Measurements from ENCODE around the gene FAM114A2.

FAM114A2 gene

GRCh38 chr5:153981905-153982605, 56.7 kb downstream of the FAM114A2 start:
- DNase-seq, result no peak

DNA sequence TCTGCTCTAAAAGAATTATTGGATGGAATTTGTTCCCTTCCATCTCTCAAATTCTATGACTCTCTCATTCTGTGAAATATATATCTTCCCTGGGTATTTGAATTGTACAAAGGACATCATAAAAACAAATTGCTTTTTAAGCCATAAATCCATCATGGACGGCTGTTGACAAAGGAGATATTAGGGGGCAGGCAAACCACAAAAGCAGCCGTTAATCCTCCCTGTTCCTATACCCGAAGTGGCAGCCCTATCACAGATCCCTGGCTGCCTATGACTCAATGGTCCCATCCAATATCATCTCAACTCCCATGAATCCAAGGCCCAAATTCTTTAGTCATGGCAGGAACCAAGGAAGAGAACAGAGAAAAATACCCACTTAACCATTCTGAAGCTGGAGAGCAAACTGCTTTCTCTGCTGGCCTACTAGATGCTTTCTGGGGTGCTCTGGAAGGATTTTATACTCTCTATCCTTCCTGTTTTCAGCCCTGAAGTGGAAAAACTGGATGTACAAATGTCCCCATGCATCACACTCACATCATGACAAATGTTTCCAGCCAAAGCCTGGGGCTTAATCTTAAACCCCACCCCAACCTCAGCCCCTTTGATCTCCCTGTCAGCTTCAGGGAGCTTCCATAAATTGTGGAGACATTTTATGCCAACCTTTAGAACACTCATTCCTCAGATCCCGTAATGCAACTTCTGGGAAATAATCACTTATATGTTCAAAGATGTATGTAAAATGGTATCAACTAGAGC, 59.5 kb downstream of the FAM114A2 start:
- DNase-seq, result no peak

DNA sequence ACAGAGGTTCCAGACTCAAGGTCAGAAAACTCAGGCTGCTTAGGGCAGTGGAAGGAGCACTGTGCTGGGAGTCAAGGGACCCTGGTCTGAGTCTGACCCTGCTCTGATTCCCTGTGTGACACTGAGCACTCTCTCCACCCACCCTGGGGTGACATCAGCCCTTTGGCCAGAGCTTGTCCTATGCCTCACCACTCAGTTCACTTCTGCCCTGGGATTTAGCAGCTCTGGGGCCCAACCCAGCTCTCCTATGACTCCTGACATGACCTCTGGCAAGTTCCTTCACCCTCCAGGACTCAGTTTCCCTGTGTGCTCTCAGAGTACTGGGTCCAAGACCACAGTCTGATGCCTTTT, 63.9 kb downstream of the FAM114A2 start:
- no peak for DNase-seq

- peak in 1 of 2 donors; percentile 42 for DNase-seq
Measured at GRCh38 chr5:153974131-153974812, 64.4 kb downstream of the FAM114A2 start.

DNA sequence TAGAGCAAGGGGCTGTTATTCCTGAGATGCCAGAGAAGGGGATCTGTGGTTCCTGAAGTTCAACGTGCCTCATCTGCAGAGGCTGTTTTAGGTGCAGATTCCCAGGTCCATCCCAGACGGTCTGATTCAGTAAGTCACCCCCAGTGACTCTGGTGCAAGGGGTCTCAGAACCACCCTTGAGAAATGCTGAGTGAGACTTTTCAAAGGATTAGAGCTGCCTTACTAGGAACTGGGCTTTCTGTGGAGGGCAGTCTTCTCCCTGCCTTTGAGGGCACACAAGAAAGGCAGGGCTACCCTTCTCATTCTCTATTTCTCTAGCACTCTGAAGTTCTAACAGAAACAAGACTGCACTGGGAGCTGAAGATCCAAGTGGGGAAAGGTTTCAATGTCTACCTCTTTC, 66.5 kb downstream of the FAM114A2 start:
- no peak for DNase-seq

GRCh38 chr5:153970496-153970895, 68.2 kb downstream of the FAM114A2 start:
- no peak for DNase-seq

- DNase-seq, result no peak
Measured at GRCh38 chr5:153969563-153969895, 69.2 kb downstream of the FAM114A2 start.

DNA sequence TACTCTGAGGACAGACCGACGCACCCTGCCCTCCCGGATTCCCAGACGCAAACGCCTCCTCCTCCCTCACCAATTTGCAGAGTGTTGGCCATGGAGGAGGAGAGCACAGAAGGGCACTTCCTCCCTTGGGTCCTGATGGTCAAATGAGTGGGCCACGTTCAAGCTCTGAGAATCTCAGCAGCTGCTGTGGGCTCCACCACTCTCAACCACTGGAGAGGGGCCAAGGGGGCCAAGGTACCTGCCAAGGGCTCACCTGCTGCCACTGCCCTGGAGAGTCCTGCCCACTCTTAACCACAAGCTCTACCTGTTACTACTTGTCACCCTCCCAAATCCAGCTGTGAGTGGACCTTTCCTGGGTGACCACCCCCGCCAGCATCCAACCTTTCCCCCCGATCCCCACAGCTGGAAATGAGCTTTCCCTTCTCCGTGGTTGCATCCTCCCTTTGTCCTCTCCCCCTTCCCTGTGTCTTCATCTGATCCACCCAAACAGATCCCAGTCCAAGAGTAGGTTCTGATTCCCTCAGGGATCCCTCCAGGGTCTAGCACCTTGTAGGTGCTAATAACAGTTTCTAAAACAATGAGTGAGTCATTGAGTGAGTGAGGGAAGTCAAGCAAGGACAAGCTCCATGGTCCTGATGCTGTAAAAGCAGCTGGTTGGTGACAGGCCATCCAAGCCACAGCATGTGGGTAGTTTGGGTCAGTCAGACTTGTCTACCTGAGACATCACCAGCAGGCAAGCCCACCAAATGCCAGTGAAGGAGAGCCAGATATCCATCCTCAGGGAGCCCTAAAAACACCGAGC, 69.7 kb downstream of the FAM114A2 start:
- no peak for DNase-seq

GRCh38 chr5:153964880-153965645, 73.6 kb downstream of the FAM114A2 start:
- peak; percentile 18 to 48 for DNase-seq

GRCh38 chr5:153964191-153964879, 74.4 kb downstream of the FAM114A2 start:
- DNase-seq, result no peak

DNA sequence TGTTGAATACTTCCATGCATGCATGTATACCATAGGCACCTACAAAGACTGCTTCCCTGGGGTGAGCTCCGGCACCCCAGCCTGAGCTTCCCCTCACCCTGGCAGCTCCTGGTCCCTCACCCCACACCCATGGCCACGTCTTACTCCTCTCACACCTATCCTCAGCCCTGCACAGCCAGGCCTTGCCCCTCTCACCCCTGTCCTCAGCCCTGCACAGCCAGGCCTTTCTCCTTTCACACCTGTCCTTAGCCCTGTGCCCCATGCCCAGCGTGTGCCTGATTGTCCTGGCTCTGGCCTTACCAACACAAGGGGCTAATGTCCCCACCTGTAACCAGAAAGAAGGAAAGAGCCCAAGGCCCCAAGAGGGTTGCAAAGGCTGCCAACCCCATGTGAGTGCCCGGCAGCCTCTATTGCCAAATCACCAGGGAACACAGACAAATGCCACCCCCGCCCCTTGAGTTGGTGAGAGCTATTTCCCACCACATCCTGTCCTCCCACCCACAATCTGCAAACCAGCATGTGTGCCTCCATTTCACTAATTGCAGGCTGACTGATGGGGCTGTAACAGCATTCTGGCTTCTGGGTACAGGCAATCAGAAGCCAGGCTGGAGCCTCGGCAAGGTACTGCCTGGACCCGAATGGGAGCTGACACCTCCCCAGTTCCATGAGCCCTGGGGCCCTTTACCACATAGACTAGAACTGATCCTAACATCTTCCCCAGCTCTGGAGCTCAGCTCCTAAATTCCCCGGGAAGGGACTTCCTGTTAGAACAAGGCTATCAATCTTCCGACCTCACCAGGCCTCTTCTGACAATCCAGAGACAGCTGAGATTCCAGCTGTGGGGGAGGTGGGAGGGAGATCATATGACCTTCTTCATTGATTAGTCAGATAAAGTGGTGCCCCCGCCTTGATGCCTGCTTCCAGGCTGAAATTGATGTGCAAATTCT, 78.2 kb downstream of the FAM114A2 start:
- peak; percentile 16 to 27 for DNase-seq

DNA sequence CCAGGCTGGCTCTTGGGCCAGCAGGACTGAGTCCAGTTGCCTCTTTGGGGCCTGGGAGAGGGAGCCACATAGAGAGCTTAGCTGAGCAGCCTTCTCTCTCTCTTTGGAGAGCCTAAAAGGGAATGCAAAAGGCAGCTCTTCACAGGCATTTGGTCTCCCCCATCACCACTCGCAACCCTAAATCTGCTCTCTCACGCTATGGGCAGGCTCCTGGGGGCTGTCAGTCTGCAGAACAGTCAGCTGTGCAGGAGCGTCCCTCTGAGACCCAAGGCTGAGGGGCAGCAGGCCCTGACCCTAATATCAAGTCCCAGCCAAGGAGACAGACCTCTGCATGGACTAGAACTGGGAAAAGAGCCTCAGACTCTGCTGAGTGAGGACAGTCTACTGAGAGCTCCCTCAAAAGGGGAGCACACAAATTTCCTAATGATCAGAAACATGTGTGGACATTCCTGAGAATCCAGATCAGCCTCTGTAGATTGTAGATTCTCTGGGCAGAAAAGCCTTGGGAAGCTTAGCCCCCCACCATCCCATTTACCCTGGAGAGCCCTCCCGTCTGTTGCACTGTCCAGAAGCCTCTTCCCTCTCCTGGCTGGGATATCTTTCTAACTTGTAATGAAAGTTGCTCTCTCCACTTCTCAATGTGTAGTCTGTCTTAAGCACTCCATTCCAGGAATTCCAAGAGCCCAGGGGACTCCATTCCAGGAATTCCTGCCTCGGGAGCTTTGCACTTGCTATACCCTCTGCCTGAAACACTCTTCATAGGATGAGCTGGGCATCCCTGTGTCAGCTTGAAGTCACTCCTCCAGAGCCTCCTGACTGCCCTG, 79.4 kb downstream of the FAM114A2 start:
- no peak for DNase-seq

GRCh38 chr5:153957205-153957604, 81.5 kb downstream of the FAM114A2 start:
- DNase-seq, result no peak

GRCh38 chr5:153953411-153953810, 85.3 kb downstream of the FAM114A2 start:
- DNase-seq, result no peak

GRCh38 chr5:153952893-153953292, 85.8 kb downstream of the FAM114A2 start:
- no peak for DNase-seq

GRCh38 chr5:153952057-153952456, 86.7 kb downstream of the FAM114A2 start:
- no peak for DNase-seq

DNA sequence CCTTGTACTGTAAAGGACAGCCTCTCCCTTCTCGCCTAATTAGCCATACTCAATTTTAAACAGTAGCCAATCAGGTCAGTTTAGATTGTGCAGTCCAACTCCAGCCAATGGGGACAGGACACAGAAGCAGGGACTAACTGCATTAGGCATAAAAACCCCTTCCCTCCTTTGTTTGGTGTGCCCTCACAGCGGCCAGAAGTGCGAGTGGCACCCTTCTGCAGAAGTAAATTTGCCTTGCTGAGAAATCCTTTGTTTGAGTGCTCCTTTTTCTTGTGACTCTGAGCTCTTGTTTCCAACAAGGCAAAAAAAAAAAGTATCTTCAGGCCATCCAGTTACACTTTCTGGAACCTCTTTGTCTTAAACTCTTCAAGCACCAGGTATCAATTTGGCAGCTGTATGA, 97.4 kb downstream of the FAM114A2 start:
- DNase-seq, result no peak

Data from CD4-positive, alpha-beta T cell treated with Interleukin-1 beta for 1 hour (primary cell).